Lower leg skin (tissue), 3 donors: Measurements from ENCODE around the gene PTH2.

Experiments
- CTCF ChIP-seq, 3 donors: fragments of 450-650 bp; IDR thresholded peaks; one replicate each; pipeline ENCODE4 v1.5.1; 2016; ENCODE audit warnings: antibody characterized with exemption in 3 of 3, mild to moderate bottlenecking in 3 of 3, moderate library complexity in 2 of 3
- POLR2A ChIP-seq, 2 donors: fragments of 450-650 bp; IDR thresholded peaks; one replicate each; pipeline ENCODE4 v1.6.1; 2016 to 2017; ENCODE audit warnings: antibody characterized with exemption in 2 of 2, mild to moderate bottlenecking in 1 of 2, moderate library complexity in 1 of 2

- TF ChIP-seq CTCF (IDR thresholded peaks at IDR 0.05) (no peak), POLR2A (IDR thresholded peaks at IDR 0.05) (peak in 1 of 2 donors; percentile 74)
These were observed 29.9 kb upstream of the PTH2 start, which contains the start of gene ALDH16A1 for GRCh38 chr19:49453013-49453756.
